HG02870 (cell line): ENCODE measurements around the gene TPGS1.

Source experiments
- ATAC-seq: cut with Tn5 transposase; IDR thresholded peaks from one replicate; pipeline ENCODE4 v1.9.1; 2021; ENCODE audit warnings: mild to moderate bottlenecking, moderate library complexity; ENCODE audit not compliant: unreplicated experiment

The TPGS1 gene

GRCh38 chr19:567296-567900 lies 60.1 kb downstream of the TPGS1 start:
- ATAC-seq, result no peak
